SK-N-DZ (cell line): ENCODE data around the gene EEF1E1.
"Not testable (repeated sequence)": the region's sequence is repeated elsewhere in the genome, so short reads cannot be mapped to it uniquely, and the experiment has no call there.

Experiments
- DNase-seq: peaks from one replicate; pipeline ENCODE4 v3.0.0-alpha.2; 2015; ENCODE audit warnings: low spot score

Gene EEF1E1

DNA sequence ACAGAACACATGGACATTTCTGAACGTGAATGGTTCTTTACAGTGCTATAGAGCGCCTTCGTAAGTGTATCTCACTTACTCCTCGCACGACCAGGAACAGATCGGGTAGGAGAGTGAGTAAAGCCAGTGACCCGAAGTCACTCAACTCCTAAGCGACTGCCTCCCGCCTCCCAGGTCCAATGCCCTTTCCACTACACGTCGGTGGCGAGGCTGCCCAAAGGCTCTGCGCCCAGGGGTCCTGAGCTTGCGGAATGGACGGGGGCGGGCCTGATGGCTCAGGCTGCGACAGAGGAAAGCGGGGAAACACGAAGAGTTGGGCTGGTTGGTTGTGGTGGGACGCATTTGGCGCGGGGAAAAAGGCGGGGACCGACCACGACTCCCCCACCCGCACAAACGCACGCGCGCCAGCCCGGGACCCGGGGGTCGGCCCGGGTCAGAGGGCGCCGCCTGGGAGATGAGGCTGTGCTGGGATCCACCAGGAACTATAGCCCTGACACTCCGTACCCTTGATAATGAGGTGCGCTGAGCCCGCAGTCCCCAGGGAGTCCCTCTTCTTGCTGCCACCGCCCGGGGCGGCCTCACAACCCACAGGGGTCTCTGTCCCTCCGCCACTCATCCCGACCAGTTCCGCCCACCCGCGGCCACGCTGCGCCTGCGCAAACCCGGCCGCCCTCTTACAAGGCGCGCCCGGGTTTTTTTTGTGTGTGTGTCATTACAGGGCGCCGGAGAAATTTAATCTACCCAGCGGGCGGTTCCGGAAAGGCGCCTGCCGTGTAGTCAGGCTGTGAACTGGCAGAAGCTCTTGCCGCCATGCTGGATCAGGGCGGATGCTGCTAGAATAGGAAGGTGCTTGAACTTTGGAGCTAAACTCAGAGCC, 38.3 kb downstream of the EEF1E1 start, which contains the start of gene BLOC1S5:
BLOC1S5 (minus strand) TSS at position 629 of the 877 bp plus-strand sequence; CDS start at position 616, 13 bp downstream.
- DNase-seq = peak; percentile 98

- DNase-seq = no peak
These were observed 40.6 kb downstream of the EEF1E1 start for GRCh38 chr6:8061736-8062135.

DNA sequence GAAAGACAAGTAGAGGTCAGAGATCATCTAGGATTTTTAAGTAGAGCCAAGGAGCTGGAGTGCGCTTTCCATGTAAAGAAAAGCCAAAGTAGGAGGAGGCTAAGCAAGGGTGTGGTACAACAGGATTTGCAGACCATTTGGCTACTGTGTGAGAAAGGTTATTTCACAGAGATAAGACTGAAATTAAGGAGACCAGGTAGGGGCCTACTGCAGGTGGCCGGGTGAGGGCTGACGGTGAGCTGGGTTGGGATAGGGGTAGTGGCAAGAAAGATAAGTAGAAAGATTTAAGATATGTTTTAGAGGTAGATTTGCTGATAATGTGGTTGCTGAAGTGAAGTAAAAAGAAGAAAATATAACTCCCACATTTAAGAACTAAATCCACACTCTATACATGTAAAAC, 42.0 kb downstream of the EEF1E1 start:
- no peak for DNase-seq

- DNase-seq = no peak
These were observed 43.2 kb downstream of the EEF1E1 start for GRCh38 chr6:8059129-8059528.

- no peak for DNase-seq
These were observed 44.6 kb downstream of the EEF1E1 start for GRCh38 chr6:8057793-8058192.

- no peak for DNase-seq
These were observed 45.1 kb downstream of the EEF1E1 start for GRCh38 chr6:8057263-8057662.

DNA sequence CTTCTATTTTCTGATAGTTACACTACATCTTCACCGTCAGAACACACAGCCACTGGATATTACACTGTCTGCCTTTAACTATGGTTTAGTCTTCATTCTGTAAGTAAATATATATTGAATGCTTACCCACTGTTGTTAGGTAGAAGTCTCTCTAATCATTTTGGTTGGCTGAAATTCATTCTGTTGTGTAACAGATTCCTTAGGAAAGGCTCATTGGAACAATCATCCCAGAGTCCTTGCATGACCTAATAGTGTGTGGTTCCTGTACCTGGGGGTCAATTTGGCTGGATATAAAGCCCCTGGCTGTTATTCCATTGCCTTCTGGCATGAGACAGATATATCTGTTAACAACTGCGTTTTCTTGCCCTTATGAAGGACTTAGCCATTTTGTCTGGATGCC, 48.1 kb downstream of the EEF1E1 start:
- no peak for DNase-seq

- DNase-seq = no peak
These were observed 54.6 kb downstream of the EEF1E1 start for GRCh38 chr6:8047541-8048292.

GRCh38 chr6:8045769-8046168, 56.6 kb downstream of the EEF1E1 start:
- DNase-seq = not testable (repeated sequence)

DNA sequence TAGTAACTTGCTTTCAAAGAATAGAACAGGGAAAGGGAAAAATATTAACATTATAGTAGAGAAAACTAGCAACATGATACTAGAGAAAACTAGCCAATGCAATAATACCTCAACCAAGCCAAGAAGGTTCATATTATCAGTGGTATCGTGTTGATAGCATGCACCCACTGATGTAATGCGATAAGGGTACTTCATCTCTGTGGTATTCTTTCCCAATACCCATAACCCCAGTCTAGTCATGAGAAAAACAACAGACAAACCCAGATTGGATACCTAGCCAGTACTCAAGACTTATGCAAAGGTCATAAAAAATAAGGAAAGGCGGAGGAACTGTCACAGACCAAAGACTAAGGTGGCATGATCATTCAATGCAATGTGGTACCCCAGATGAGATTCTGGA, 59.1 kb downstream of the EEF1E1 start:
- DNase-seq = no peak

DNA sequence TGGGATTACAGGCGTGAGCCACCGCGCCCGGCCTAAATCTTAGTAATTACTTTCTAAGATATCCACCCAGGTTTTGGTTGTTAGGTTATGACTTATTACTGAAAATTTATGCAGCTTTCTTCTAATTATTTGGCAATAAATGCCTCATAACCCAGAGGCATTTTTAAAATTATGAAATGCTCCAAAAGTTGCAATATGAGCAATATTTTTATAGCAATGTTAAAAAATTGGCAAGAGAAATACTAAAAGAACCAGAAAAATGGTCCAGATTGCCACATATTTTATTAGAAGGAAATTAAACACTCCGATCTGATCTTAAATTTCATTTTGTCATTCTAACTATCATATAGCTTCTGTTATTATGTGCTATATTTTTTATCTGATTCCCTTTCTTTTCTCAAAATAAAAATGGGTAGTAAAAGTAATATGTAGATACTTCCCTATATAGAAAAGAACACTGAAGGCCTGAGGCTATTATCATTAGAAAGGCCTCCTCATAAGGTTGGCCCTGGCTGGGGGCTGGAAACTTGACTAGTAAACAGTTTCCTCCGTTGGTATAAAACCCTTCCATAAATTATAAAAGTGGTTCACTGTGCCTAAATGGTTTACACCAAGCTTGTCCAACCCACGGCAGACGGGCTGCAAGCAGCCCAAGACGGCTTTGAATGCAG, 60.3 kb downstream of the EEF1E1 start:
- DNase-seq = no peak

- DNase-seq = not testable (repeated sequence)
These were observed 68.2 kb downstream of the EEF1E1 start for GRCh38 chr6:8034107-8034506.

DNA sequence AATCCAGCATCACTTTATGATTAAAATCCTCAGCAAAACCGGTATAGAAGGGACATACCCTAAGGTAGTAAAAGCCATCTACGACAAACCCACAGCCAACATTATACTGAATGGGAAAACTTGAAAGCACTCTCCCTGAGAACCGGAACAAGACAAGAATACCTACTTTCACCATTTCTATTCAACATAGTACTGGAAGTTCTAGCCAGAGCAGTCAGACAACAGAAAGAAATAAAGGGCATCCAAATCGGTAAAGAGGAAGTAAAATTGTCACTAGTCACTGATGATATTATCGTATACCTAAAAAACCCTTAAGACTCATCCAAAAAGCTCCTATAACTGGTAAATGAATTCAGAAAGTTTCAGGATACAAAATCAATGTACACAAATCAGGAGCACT, 71.4 kb downstream of the EEF1E1 start:
- no peak for DNase-seq
